Right lobe of liver (tissue), 6 donors: ENCODE measurements around the gene CFAP99. TPM values are rescaled to one million over a fixed set of nuclear protein-coding genes. Genes with fewer than 3 reads are reported as not detected.
A peak's percentile ranks its signal among the peaks of the same experiment; 100 is the strongest.

Experiments
- ATAC-seq, 4 donors: fragments of 200-7000 bp; cut with Tn5 transposase; one replicate each; pipeline ENCODE4 v1.9.1; 2020; ENCODE audit warnings: mild to moderate bottlenecking in 4 of 4, moderate library complexity in 4 of 4
- DNase-seq, 3 donors: peaks; one replicate each; pipeline ENCODE4 v3.0.0-alpha.2; 2020
- H3K27ac ChIP-seq, 3 donors: fragments of 200-600 bp; one replicate each; pipeline ENCODE4 v1.8.0; 2022
- H3K27me3 ChIP-seq, 2 donors: fragments of 200-600 bp; one replicate each; pipeline ENCODE4 v1.8.0; 2022
- H3K36me3 ChIP-seq, 4 donors: fragments of 200-600 bp; sonication (generic) in 1 of 4; one replicate each; pipeline versions ENCODE4 v1.5.1 to v1.8.0; 2017 to 2022; ENCODE audit warnings: control low read depth in 1 of 4
- H3K4me1 ChIP-seq, 4 donors: fragments of 200-600 bp; sonication (generic) in 1 of 4; one replicate each; pipeline versions ENCODE4 v1.5.1 to v1.8.0; 2017 to 2022; ENCODE audit warnings: control low read depth in 1 of 4
- H3K4me3 ChIP-seq, 3 donors: fragments of 200-600 bp; one replicate each; pipeline ENCODE4 v1.8.0; 2022
- H3K9me3 ChIP-seq, 4 donors: fragments of 200-600 bp; sonication (generic) in 1 of 4; one replicate each; pipeline versions ENCODE4 v1.5.1 to v1.8.0; 2017 to 2022; ENCODE audit warnings: control low read depth in 1 of 4
- CTCF ChIP-seq, 4 donors: fragments of 200-600 bp in 3 of 4; fragments of 450-650 bp in 1 of 4; IDR thresholded peaks; one replicate each; pipeline versions ENCODE4 v1.5.1 to v1.8.0; 2016 to 2022; ENCODE audit warnings: antibody characterized with exemption in 4 of 4, mild to moderate bottlenecking in 2 of 4
- POLR2A ChIP-seq: fragments of 450-650 bp; IDR thresholded peaks from one replicate; pipeline ENCODE4 v1.6.1; 2017; ENCODE audit warnings: antibody characterized with exemption, mild to moderate bottlenecking
- WGBS: methylation state at CpG from one replicate; pipeline ENCODE4 v1.1.6; 2018; ENCODE audit warnings: low coverage, low lambda C conversion rate; ENCODE audit not compliant: insufficient coverage; ENCODE audit errors: missing lambda C conversion rate; 5-methylcytosine and 5-hydroxymethylcytosine counted together
- intact Hi-C, 2 donors: fragments of 100-400 bp; cut with DNase I; formaldehyde crosslinking; loops; one replicate each; pipeline versions ENCODE4 v1.11.2 to v1.14.1; 2022
- total RNA-seq, 6 experiments: library from RNA; depleted of rRNA in 2 of 6; stranded (reverse); fragments of >200 nt in 2 of 6; fragmentation: NEBNext Ultra II Directional in 3 of 6; extraction: Animal tissue kit (Norgen Biotek cat#: 25700) in 3 of 6; gene quantifications; one replicate each; pipeline versions ENCODE4 v1.1.0 to v1.2.4, GENCODE V29; 2016 to 2023
- donor health status: DM: no; HTN: yes; CAD: no.
- donor health status: DM: no; HTN: no; CAD: no.
- donor health status: DM: no; HTN: no; CAD: no.
- donor health status: DM: no; HTN: yes; CAD: no.
- donor health status: DM: no; HTN: yes; CAD: no.

The CFAP99 gene
- total RNA-seq, 6 experiments from 2014 or later = 0.25 to 0.86 (median 0.29) TPM; not detected in 1

GRCh38 chr4:2402048-2402842 lies 16.5 kb upstream of the CFAP99 start:
- Histone ChIP-seq H3K36me3 (no peaks in the 10 kb centered on the region), H3K4me1 (peaks cover 0 to 5% (median 2%) of the 10 kb centered on the region in 4 donors), H3K9me3 (no peaks in the 10 kb centered on the region), H3K4me3 (peak overlapping the region in 1 of 3 donors; percentile 2), H3K27me3 (no peaks in the 10 kb centered on the region), H3K27ac (no peak overlapping the region)
- peak; percentile 25 to 91 (median 85) for ATAC-seq
- 0% methylated on average over 13 of the region's 27 CpGs for WGBS
- peak; percentile 64 to 77 (median 71) for DNase-seq
- intact Hi-C loops = no loop called here
- TF ChIP-seq CTCF (IDR thresholded peaks at IDR 0.05) = no peak
- no peak for TF ChIP-seq POLR2A

- DNase-seq (no peak), ATAC-seq (peak; percentile 8 to 48 (median 25))
- Histone ChIP-seq H3K36me3 (no peaks in the 10 kb centered on the region), H3K27me3 (no peaks in the 10 kb centered on the region), H3K4me1 (peaks cover 0 to 5% (median 2%) of the 10 kb centered on the region in 4 donors), H3K9me3 (no peaks in the 10 kb centered on the region), H3K27ac (no peak overlapping the region), H3K4me3 (no peak overlapping the region)
- intact Hi-C loops = no loop called here
- no CpG with 5 or more reads among the region's 7 CpGs for WGBS
- TF ChIP-seq CTCF (IDR thresholded peaks at IDR 0.05) = no peak
- TF ChIP-seq POLR2A = no peak
These were observed 15.8 kb upstream of the CFAP99 start for GRCh38 chr4:2402941-2403340.

- intact Hi-C loops = no loop called here
- no peaks in the 10 kb centered on the region for H3K9me3 ChIP-seq
- H3K4me1 ChIP-seq = peaks cover 0 to 5% (median 2%) of the 10 kb centered on the region in 4 donors
- no peak for DNase-seq
- 55% methylated on average over 3 of the region's 10 CpGs for WGBS
- H3K4me3 ChIP-seq = no peak overlapping the region
- no peak overlapping the region for H3K27ac ChIP-seq
- no peaks in the 10 kb centered on the region for H3K36me3 ChIP-seq
- ATAC-seq = no peak
- no peak for TF ChIP-seq CTCF (IDR thresholded peaks at IDR 0.05)
- no peak for TF ChIP-seq POLR2A
- H3K27me3 ChIP-seq = no peaks in the 10 kb centered on the region
These were observed 12.3 kb upstream of the CFAP99 start for GRCh38 chr4:2406406-2406805.

- WGBS = 76% methylated on average over 5 of the region's 7 CpGs
- TF ChIP-seq CTCF (IDR thresholded peaks at IDR 0.05) = no peak
- TF ChIP-seq POLR2A = no peak
- Histone ChIP-seq H3K4me3 (no peak overlapping the region), H3K36me3 (no peaks in the 10 kb centered on the region), H3K27ac (no peak overlapping the region), H3K4me1 (peaks cover 0 to 5% (median 2%) of the 10 kb centered on the region in 4 donors), H3K27me3 (no peaks in the 10 kb centered on the region), H3K9me3 (no peaks in the 10 kb centered on the region)
- intact Hi-C loops = no loop called here
- DNase-seq (no peak), ATAC-seq (no peak)
These were observed 11.8 kb upstream of the CFAP99 start for GRCh38 chr4:2406920-2407319.
